Measurements from ENCODE around the gene CYLD. TPM values are rescaled to one million over a fixed set of nuclear protein-coding genes. Genes with fewer than 3 reads are reported as not detected.

The CYLD gene
- total and polyA plus RNA-seq, 3 donors from 2014 or later: 37.4 to 89.3 (median 48.4) TPM

DNA sequence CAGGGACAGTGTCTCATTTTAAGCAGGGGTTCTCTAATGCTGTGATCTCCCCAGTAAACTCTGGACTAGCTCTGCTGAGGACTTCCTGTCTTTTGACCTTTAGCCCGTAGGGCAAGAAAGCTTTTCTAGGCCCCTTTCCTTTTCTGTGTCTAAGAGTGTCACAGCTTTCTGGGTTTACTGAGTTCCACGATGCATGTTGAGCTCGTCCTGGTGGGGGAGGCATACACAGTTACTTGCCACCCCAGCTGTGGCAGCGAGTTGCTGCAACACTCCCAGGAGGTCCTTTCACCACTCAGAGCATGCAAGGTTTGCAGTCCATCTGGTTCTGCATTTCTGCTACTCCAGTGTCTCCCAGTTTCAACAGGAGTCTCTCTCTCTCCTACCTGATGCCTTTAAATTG is 24.8 kb upstream of the CYLD start:
- 74 to 84% methylated on average over 4 of the region's 4 CpGs for WGBS, 2 donors
- DNase-seq: no peak
- Histone ChIP-seq H3K4me1 (no peaks in the 10 kb centered on the region), H3K27ac (no peak overlapping the region), H3K4me3 (no peak overlapping the region), H3K36me3 (ENCODE audit: low read depth, missing control alignments) (no peaks in the 10 kb centered on the region), H3K27me3 (no peaks in the 10 kb centered on the region), H3K9me3 (no peaks in the 10 kb centered on the region)
- TF ChIP-seq, protein P1, sequence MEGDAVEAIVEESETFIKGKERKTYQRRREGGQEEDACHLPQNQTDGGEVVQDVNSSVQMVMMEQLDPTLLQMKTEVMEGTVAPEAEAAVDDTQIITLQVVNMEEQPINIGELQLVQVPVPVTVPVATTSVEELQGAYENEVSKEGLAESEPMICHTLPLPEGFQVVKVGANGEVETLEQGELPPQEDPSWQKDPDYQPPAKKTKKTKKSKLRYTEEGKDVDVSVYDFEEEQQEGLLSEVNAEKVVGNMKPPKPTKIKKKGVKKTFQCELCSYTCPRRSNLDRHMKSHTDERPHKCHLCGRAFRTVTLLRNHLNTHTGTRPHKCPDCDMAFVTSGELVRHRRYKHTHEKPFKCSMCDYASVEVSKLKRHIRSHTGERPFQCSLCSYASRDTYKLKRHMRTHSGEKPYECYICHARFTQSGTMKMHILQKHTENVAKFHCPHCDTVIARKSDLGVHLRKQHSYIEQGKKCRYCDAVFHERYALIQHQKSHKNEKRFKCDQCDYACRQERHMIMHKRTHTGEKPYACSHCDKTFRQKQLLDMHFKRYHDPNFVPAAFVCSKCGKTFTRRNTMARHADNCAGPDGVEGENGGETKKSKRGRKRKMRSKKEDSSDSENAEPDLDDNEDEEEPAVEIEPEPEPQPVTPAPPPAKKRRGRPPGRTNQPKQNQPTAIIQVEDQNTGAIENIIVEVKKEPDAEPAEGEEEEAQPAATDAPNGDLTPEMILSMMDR (IDR thresholded peaks at IDR 0.05): no peak
- no peak for TF ChIP-seq POLR2A (IDR thresholded peaks at IDR 0.05)
- intact Hi-C loops (cut with DNase I; ENCODE audit: low total_unique reads): no loop called here

DNA sequence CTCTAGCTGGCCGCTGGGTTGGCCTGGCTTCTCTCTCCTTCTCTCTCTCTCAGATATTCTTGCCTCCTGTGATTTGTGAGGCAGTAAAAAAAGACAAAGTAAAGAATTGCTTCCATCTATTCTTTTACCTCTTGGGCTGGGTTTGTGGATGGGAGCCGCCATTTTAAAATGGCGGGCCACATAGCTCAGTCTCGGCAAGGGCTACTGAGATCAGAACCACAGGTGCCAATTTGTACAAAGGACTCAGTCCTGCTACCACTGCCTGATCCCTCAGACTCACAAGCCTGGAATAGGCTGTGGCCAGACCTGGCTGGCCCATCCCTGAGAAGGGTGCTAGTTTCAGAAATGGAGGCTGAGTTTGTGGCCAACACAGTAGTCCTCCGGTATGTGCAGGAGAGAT is 24.4 kb upstream of the CYLD start:
- Histone ChIP-seq H3K27ac (no peak overlapping the region), H3K4me3 (no peak overlapping the region), H3K36me3 (ENCODE audit: low read depth, missing control alignments) (no peaks in the 10 kb centered on the region), H3K9me3 (no peaks in the 10 kb centered on the region), H3K4me1 (no peaks in the 10 kb centered on the region), H3K27me3 (no peaks in the 10 kb centered on the region)
- no peak for DNase-seq
- TF ChIP-seq, protein P1 (IDR thresholded peaks at IDR 0.05): no peak
- intact Hi-C loops (cut with DNase I; ENCODE audit: low total_unique reads): no loop called here
- 86 to 93% methylated on average over 5 of the region's 5 CpGs for WGBS, 2 donors

GRCh38 chr16:50718061-50718760 is 23.7 kb upstream of the CYLD start:
- Histone ChIP-seq H3K4me3 (no peak overlapping the region), H3K27me3 (no peaks in the 10 kb centered on the region), H3K27ac (no peak overlapping the region), H3K36me3 (ENCODE audit: low read depth, missing control alignments) (no peaks in the 10 kb centered on the region), H3K9me3 (no peaks in the 10 kb centered on the region), H3K4me1 (no peaks in the 10 kb centered on the region)
- intact Hi-C loops (cut with DNase I; ENCODE audit: low total_unique reads): no loop called here
- TF ChIP-seq POLR2A (IDR thresholded peaks at IDR 0.05): no peak
- TF ChIP-seq, protein P1 (IDR thresholded peaks at IDR 0.05): no peak
- no peak for DNase-seq
- 62 to 65% methylated on average over 16 of the region's 16 CpGs for WGBS, 2 donors

DNA sequence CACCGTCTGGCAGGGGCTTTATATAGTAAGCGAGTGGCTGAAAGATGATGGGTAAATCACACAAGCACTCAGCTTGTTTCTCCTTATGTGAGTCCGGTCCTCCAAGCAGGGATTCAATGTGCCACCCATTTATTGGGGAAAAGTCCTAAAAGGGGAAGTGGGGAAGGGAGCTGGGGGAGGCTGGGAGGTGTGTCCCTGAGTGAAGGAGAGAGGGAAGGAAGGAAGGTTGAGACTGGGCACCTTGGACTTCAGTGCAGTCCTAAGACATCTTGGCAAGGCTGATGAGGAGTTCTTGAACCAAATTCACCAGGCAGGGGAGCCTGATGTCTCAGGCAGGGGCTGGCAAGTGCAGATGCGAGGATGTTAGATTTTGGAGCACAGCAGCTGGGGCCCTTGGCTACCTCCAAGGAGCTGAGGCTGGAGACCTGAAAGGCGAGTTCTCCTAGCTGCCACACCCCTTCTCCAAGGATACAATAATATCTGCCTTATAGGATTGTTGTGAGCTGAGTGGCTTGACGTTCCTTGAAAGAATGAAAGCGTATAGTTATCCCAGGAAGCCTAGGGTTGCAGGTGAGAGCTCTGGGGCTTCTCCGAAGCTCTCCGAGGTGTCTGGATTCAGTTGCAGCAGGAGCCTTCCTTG is 23.0 kb upstream of the CYLD start:
- DNase-seq: no peak
- no peak overlapping the region for H3K4me3 ChIP-seq
- H3K27me3 ChIP-seq: no peaks in the 10 kb centered on the region
- intact Hi-C loops (cut with DNase I; ENCODE audit: low total_unique reads): no loop called here
- H3K4me1 ChIP-seq: no peaks in the 10 kb centered on the region
- TF ChIP-seq, protein P1 (IDR thresholded peaks at IDR 0.05): no peak
- no peak for TF ChIP-seq POLR2A (IDR thresholded peaks at IDR 0.05)
- no peak overlapping the region for H3K27ac ChIP-seq
- H3K9me3 ChIP-seq: no peaks in the 10 kb centered on the region
- WGBS, 2 donors: 79 to 86% methylated on average over 9 of the region's 9 CpGs
- H3K36me3 ChIP-seq (ENCODE audit: low read depth, missing control alignments): no peaks in the 10 kb centered on the region
